ENCODE data around the gene TAOK3.

Gene TAOK3

DNA sequence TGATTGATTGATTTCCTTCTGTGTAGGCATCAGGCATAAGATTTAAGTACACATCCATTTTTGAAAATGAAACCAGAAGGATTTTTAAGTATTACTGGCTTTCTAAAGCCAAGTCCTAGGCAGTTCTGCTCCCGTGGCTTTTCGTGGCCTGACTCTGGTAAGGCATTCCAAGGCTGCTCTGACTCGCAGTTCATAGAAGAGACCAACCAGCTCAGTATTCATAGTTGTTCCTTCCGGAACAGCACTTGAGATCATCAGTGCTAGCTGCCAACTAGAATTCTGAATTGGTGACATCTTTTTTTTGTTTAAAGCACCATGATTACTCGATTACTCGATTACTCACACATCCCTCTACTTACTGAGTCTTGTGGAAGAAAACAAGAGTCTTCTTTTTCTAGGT, 29.5 kb upstream of the TAOK3 start:
- no peak for DNase-seq (ENCODE audit: insufficient read length, low spot score)
- TF ChIP-seq, protein P1, sequence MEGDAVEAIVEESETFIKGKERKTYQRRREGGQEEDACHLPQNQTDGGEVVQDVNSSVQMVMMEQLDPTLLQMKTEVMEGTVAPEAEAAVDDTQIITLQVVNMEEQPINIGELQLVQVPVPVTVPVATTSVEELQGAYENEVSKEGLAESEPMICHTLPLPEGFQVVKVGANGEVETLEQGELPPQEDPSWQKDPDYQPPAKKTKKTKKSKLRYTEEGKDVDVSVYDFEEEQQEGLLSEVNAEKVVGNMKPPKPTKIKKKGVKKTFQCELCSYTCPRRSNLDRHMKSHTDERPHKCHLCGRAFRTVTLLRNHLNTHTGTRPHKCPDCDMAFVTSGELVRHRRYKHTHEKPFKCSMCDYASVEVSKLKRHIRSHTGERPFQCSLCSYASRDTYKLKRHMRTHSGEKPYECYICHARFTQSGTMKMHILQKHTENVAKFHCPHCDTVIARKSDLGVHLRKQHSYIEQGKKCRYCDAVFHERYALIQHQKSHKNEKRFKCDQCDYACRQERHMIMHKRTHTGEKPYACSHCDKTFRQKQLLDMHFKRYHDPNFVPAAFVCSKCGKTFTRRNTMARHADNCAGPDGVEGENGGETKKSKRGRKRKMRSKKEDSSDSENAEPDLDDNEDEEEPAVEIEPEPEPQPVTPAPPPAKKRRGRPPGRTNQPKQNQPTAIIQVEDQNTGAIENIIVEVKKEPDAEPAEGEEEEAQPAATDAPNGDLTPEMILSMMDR (IDR thresholded peaks at IDR 0.05; ENCODE audit: insufficient read depth, missing control alignments) = no peak
- no peak for FAIRE-seq

GRCh38 chr12:118398940-118399339, 26.2 kb upstream of the TAOK3 start:
- no peak for DNase-seq (ENCODE audit: insufficient read length, low spot score)

DNA sequence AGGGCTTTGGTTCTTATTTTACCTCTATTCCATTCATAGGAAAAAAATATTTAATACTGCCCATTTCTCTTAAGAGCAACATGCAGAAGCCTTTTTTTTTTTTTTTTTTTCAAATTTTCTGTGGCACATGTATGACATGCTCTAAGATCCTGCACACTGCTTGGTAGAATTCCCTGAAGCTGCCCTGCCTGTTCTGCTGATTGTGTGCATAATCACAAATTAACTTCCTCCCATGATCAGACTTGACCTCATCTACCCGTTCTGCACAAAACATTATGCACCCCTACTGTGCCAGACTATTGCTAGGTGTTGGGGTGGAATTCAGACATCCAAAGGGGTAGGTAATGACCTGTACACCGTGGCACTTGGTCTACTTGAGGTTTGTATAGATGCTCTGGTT, 25.8 kb upstream of the TAOK3 start:
- no peak for FAIRE-seq
- DNase-seq (ENCODE audit: insufficient read length, low spot score) = no peak
- TF ChIP-seq, protein P1 (IDR thresholded peaks at IDR 0.05; ENCODE audit: insufficient read depth, missing control alignments) = no peak

More at GRCh38 chr12:118398940-118399339, 26.2 kb upstream of the TAOK3 start:
- FAIRE-seq = no peak
- TF ChIP-seq, protein P1 (IDR thresholded peaks at IDR 0.05; ENCODE audit: insufficient read depth, missing control alignments) = no peak

- DNase-seq (ENCODE audit: insufficient read length, low spot score) (no peak), FAIRE-seq (no peak)
- TF ChIP-seq, protein P1 (IDR thresholded peaks at IDR 0.05; ENCODE audit: insufficient read depth, missing control alignments) = no peak
Observed at GRCh38 chr12:118397708-118398440, 25.2 kb upstream of the TAOK3 start.

- DNase-seq (ENCODE audit: insufficient read length, low spot score) = no peak
- FAIRE-seq = no peak
- TF ChIP-seq, protein P1 (IDR thresholded peaks at IDR 0.05; ENCODE audit: insufficient read depth, missing control alignments) = no peak
Observed at GRCh38 chr12:118391836-118392235, 19.1 kb upstream of the TAOK3 start.

DNA sequence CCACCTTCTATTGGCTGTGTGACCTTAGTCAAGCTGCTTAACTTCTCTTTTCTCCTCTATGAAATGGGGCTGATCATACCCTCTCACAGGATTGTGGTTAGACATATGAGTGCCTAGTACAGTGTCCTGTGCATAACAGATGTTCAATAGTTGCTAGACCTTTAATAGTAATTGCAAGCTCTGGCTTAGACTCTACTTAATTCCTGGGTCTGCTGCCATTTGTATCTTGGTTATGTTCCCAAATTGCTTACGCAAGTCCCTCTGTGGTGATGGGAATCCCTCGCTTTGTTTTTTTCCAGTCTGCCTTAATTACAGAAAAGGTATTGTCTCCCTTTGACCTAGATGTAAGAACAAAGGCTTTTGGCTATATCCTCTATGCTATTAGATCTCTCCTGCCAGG, 18.7 kb upstream of the TAOK3 start:
- FAIRE-seq = no peak
- DNase-seq (ENCODE audit: insufficient read length, low spot score) = no peak
- TF ChIP-seq, protein P1 (IDR thresholded peaks at IDR 0.05; ENCODE audit: insufficient read depth, missing control alignments) = no peak

- DNase-seq (ENCODE audit: insufficient read length, low spot score) (peak; percentile 50), FAIRE-seq (no peak)
- TF ChIP-seq, protein P1 (IDR thresholded peaks at IDR 0.05; ENCODE audit: insufficient read depth, missing control alignments) = peak; percentile 87
Observed at GRCh38 chr12:118377884-118378470, 5.3 kb upstream of the TAOK3 start.

All from D721Med (cell line).